Naive B cell (primary cell): ENCODE measurements around the gene DPP3. TPM values are rescaled to one million over a fixed set of nuclear protein-coding genes. Genes with fewer than 3 reads are reported as not detected.
"Not testable (repeated sequence)": the region's sequence is repeated elsewhere in the genome, so short reads cannot be mapped to it uniquely, and the experiment has no call there.

Experiments used
- ATAC-seq, 2 donors: fragments of 150-1000 bp; cut with Tn5 transposase; 2 replicates each; pipeline ENCODE4 v1.10.0; 2021; ENCODE audit warnings: low read depth in 2 of 2, mild to moderate bottlenecking in 2 of 2, moderate library complexity in 2 of 2
- DNase-seq: peaks from one replicate; pipeline ENCODE4 v3.0.0; 2022
- H3K27ac Mint-ChIP-seq, 6 donors: one replicate each; pipeline ENCODE4 v1.8.0; 2020 to 2022; ENCODE audit warnings: mild to moderate bottlenecking in 6 of 6, mixed read lengths in 6 of 6, moderate library complexity in 5 of 6, inconsistent platforms in 2 of 6
- H3K27me3 Mint-ChIP-seq, 3 donors: one replicate each; pipeline ENCODE4 v1.8.0; 2021 to 2022; ENCODE audit warnings: mixed read lengths in 3 of 3, mild to moderate bottlenecking in 1 of 3
- H3K36me3 Mint-ChIP-seq, 2 donors: one replicate each; pipeline ENCODE4 v1.8.0; 2020 to 2022; ENCODE audit warnings: mixed read lengths in 2 of 2, inconsistent platforms in 1 of 2, mild to moderate bottlenecking in 1 of 2
- H3K4me1 Mint-ChIP-seq, 3 donors: one replicate each; pipeline ENCODE4 v1.8.0; 2020 to 2022; ENCODE audit warnings: mixed read lengths in 3 of 3, inconsistent platforms in 1 of 3, mild to moderate bottlenecking in 1 of 3, moderate library complexity in 1 of 3
- H3K4me3 Mint-ChIP-seq, 8 donors: one replicate each; pipeline ENCODE4 v1.8.0; 2020 to 2022; ENCODE audit warnings: mild to moderate bottlenecking in 8 of 8, mixed read lengths in 8 of 8, moderate library complexity in 8 of 8, inconsistent platforms in 2 of 8
- H3K9me3 Mint-ChIP-seq, 7 donors: one replicate each; pipeline ENCODE4 v1.8.0; 2020 to 2022; ENCODE audit warnings: mixed read lengths in 7 of 7, mild to moderate bottlenecking in 5 of 7, inconsistent platforms in 2 of 7, moderate library complexity in 1 of 7
- polyA plus RNA-seq, 6 donors: library from polyadenylated mRNA; unstranded; fragments of 300-500 nt; fragmentation: Illumina TruSeq; gene quantifications; one replicate each; pipeline ENCODE4 v1.2.3, GENCODE V29; 2021; ENCODE audit warnings: low read depth in 6 of 6

Gene DPP3
- polyA plus RNA-seq, 6 donors from 2014 or later, result 22.8 to 36.1 (median 23.8) TPM

GRCh38 chr11:66539170-66539869 lies 59.1 kb downstream of the DPP3 start:
- peaks cover 0 to 24% of the 10 kb centered on the region in 2 donors for H3K36me3 Mint-ChIP-seq
- DNase-seq (no peak), ATAC-seq (no peak)
- no peaks in the 10 kb centered on the region for H3K9me3 Mint-ChIP-seq
- H3K27me3 Mint-ChIP-seq, result no peaks in the 10 kb centered on the region
- peaks cover 27 to 35% (median 33%) of the 10 kb centered on the region in 3 donors for H3K4me1 Mint-ChIP-seq
- H3K27ac Mint-ChIP-seq, result peak overlapping the region in 1 of 6 donors; percentile 55
- no peak overlapping the region for H3K4me3 Mint-ChIP-seq

GRCh38 chr11:66539870-66540213 lies 59.6 kb downstream of the DPP3 start:
- peaks cover 0 to 24% of the 10 kb centered on the region in 2 donors for H3K36me3 Mint-ChIP-seq
- no peaks in the 10 kb centered on the region for H3K27me3 Mint-ChIP-seq
- H3K27ac Mint-ChIP-seq, result peak overlapping the region in 1 of 6 donors; percentile 67
- peaks cover 29 to 38% (median 37%) of the 10 kb centered on the region in 3 donors for H3K4me1 Mint-ChIP-seq
- ATAC-seq (no peak), DNase-seq (no peak)
- no peak overlapping the region for H3K4me3 Mint-ChIP-seq
- H3K9me3 Mint-ChIP-seq, result no peaks in the 10 kb centered on the region

- H3K9me3 Mint-ChIP-seq, DNase-seq, H3K27ac Mint-ChIP-seq, ATAC-seq, H3K27me3 Mint-ChIP-seq: not testable (repeated sequence)
- H3K36me3 Mint-ChIP-seq, result peaks cover 0 to 22% of the 10 kb centered on the region in 2 donors
- H3K4me1 Mint-ChIP-seq, result peaks cover 33 to 44% (median 43%) of the 10 kb centered on the region in 3 donors
- H3K4me3 Mint-ChIP-seq, result peak overlapping the region in 2 of 8 donors; percentile 30 to 91
Measured at GRCh38 chr11:66540598-66540997, 60.4 kb downstream of the DPP3 start.

GRCh38 chr11:66541892-66542291 lies 61.7 kb downstream of the DPP3 start:
- DNase-seq (no peak), ATAC-seq (no peak)
- Mint-ChIP-seq H3K36me3 (peaks cover 0 to 18% of the 10 kb centered on the region in 2 donors), H3K27ac (peak overlapping the region in 5 of 6 donors; percentile 41 to 96 (median 89)), H3K4me1 (peaks cover 33 to 50% (median 44%) of the 10 kb centered on the region in 3 donors), H3K27me3 (no peaks in the 10 kb centered on the region), H3K4me3 (peak overlapping the region in 4 of 8 donors; percentile 39 to 91 (median 72)), H3K9me3 (no peaks in the 10 kb centered on the region)

- Mint-ChIP-seq H3K4me1 (peaks cover 33 to 50% (median 44%) of the 10 kb centered on the region in 3 donors), H3K4me3 (peak overlapping the region in 7 of 8 donors; percentile 9 to 91 (median 46)), H3K27me3 (no peaks in the 10 kb centered on the region), H3K36me3 (peaks cover 0 to 18% of the 10 kb centered on the region in 2 donors), H3K9me3 (no peaks in the 10 kb centered on the region), H3K27ac (peak overlapping the region in 4 of 6 donors; percentile 41 to 95 (median 87))
- DNase-seq, result no peak
- no peak for ATAC-seq
Measured at GRCh38 chr11:66542362-66542761, 62.1 kb downstream of the DPP3 start.

GRCh38 chr11:66543263-66544107 lies 63.3 kb downstream of the DPP3 start:
- peak; percentile 74 to 81 for ATAC-seq
- H3K4me1 Mint-ChIP-seq, result peaks cover 33 to 50% (median 44%) of the 10 kb centered on the region in 3 donors
- DNase-seq, result peak; percentile 75
- H3K27me3 Mint-ChIP-seq, result peaks cover 0 to under 1% (median 0%) of the 10 kb centered on the region in 3 donors
- H3K36me3 Mint-ChIP-seq, result peaks cover 0 to 18% of the 10 kb centered on the region in 2 donors
- H3K9me3 Mint-ChIP-seq, result no peaks in the 10 kb centered on the region
- H3K4me3 Mint-ChIP-seq, result peak overlapping the region; percentile 40 to 91 (median 82)
- peak overlapping the region; percentile 83 to 97 (median 94) for H3K27ac Mint-ChIP-seq

- Mint-ChIP-seq H3K36me3 (peaks cover 0 to 18% of the 10 kb centered on the region in 2 donors), H3K4me1 (peaks cover 33 to 50% (median 44%) of the 10 kb centered on the region in 3 donors)
- DNase-seq, result not testable (repeated sequence)
Measured at GRCh38 chr11:66544952-66545351, 64.7 kb downstream of the DPP3 start.

GRCh38 chr11:66545701-66546367 lies 65.6 kb downstream of the DPP3 start, which contains the start of gene ZDHHC24:
TSS of gene ZDHHC24 (minus strand) at chr11:66546048. CDS start at chr11:66546003, 45 bp downstream.
- peaks cover 33 to 50% (median 42%) of the 10 kb centered on the region in 3 donors for H3K4me1 Mint-ChIP-seq
- H3K36me3 Mint-ChIP-seq, result peaks cover 0 to 18% of the 10 kb centered on the region in 2 donors
- H3K9me3 Mint-ChIP-seq, result no peaks in the 10 kb centered on the region
- peak; percentile 77 to 80 for ATAC-seq
- H3K4me3 Mint-ChIP-seq, result peak within 1 kb of the TSS; percentile 82 to 94 (median 90)
- DNase-seq, result peak; percentile 77
- peaks cover 0 to 8% (median 0%) of the 10 kb centered on the region in 3 donors for H3K27me3 Mint-ChIP-seq
- H3K27ac Mint-ChIP-seq, result peak within 1 kb of the TSS; percentile 66 to 98 (median 88)

More at GRCh38 chr11:66544952-66545351, 64.7 kb downstream of the DPP3 start:
- not testable (repeated sequence) for ATAC-seq, H3K27me3 Mint-ChIP-seq, H3K9me3 Mint-ChIP-seq
- peak overlapping the region; percentile 82 to 94 (median 90) for H3K4me3 Mint-ChIP-seq
- H3K27ac Mint-ChIP-seq, result peak overlapping the region in 5 of 6 donors; percentile 25 to 98 (median 77)

- Mint-ChIP-seq H3K9me3 (no peaks in the 10 kb centered on the region), H3K27me3 (peaks cover 0 to 8% (median 0%) of the 10 kb centered on the region in 3 donors), H3K4me1 (peaks cover 31 to 44% (median 36%) of the 10 kb centered on the region in 3 donors), H3K27ac (peak within 1 kb of the TSS in 5 of 6 donors; percentile 54 to 88 (median 68)), H3K4me3 (peak within 1 kb of the TSS; percentile 82 to 94 (median 90)), H3K36me3 (peaks cover 0 to 13% of the 10 kb centered on the region in 2 donors)
- no peak for ATAC-seq
- no peak for DNase-seq
Measured at GRCh38 chr11:66546368-66546965, 66.2 kb downstream of the DPP3 start, which contains the start of gene ACTN3. TSS of gene ACTN3 (plus strand) at chr11:66546903. CDS start at chr11:66546938, 35 bp downstream.

- Mint-ChIP-seq H3K4me3 (peak overlapping the region; percentile 35 to 94 (median 86)), H3K27me3 (peaks cover 0 to 8% (median 0%) of the 10 kb centered on the region in 3 donors)
- ATAC-seq, result no peak
Measured at GRCh38 chr11:66546966-66547661, 66.9 kb downstream of the DPP3 start.

GRCh38 chr11:66547662-66548009 lies 67.4 kb downstream of the DPP3 start:
- H3K4me1 Mint-ChIP-seq, result peaks cover 19 to 32% (median 24%) of the 10 kb centered on the region in 3 donors
- H3K27ac Mint-ChIP-seq, result no peak overlapping the region
- H3K4me3 Mint-ChIP-seq, result peak overlapping the region in 5 of 8 donors; percentile 27 to 83 (median 66)
- peaks cover 0 to 8% (median 0%) of the 10 kb centered on the region in 3 donors for H3K27me3 Mint-ChIP-seq
- no peaks in the 10 kb centered on the region for H3K9me3 Mint-ChIP-seq
- DNase-seq, result no peak
- peaks cover 0 to 2% of the 10 kb centered on the region in 2 donors for H3K36me3 Mint-ChIP-seq
- ATAC-seq, result no peak

More at GRCh38 chr11:66546966-66547661, 66.9 kb downstream of the DPP3 start:
- Mint-ChIP-seq H3K27ac (peak overlapping the region in 1 of 6 donors; percentile 88), H3K9me3 (no peaks in the 10 kb centered on the region), H3K36me3 (peaks cover 0 to 7% of the 10 kb centered on the region in 2 donors), H3K4me1 (peaks cover 24 to 38% (median 29%) of the 10 kb centered on the region in 3 donors)
- DNase-seq, result no peak

- ATAC-seq (no peak), DNase-seq (no peak)
- peak overlapping the region in 5 of 8 donors; percentile 27 to 83 (median 66) for H3K4me3 Mint-ChIP-seq
- peaks cover 17 to 29% (median 20%) of the 10 kb centered on the region in 3 donors for H3K4me1 Mint-ChIP-seq
- peaks cover 0 to 8% (median 0%) of the 10 kb centered on the region in 3 donors for H3K27me3 Mint-ChIP-seq
- no peaks in the 10 kb centered on the region for H3K9me3 Mint-ChIP-seq
- no peaks in the 10 kb centered on the region for H3K36me3 Mint-ChIP-seq
- H3K27ac Mint-ChIP-seq, result no peak overlapping the region
Measured at GRCh38 chr11:66548041-66548440, 67.8 kb downstream of the DPP3 start.
